HG03060 (cell line): ENCODE measurements around the gene JPT2.
"Not testable (repeated sequence)": the region's sequence is repeated elsewhere in the genome, so short reads cannot be mapped to it uniquely, and the experiment has no call there.

Source experiments
- ATAC-seq: cut with Tn5 transposase; IDR thresholded peaks from one replicate; pipeline ENCODE4 v1.9.1; 2021; ENCODE audit warnings: low read depth, moderate number of reproducible peaks; ENCODE audit not compliant: unreplicated experiment

Gene JPT2

DNA sequence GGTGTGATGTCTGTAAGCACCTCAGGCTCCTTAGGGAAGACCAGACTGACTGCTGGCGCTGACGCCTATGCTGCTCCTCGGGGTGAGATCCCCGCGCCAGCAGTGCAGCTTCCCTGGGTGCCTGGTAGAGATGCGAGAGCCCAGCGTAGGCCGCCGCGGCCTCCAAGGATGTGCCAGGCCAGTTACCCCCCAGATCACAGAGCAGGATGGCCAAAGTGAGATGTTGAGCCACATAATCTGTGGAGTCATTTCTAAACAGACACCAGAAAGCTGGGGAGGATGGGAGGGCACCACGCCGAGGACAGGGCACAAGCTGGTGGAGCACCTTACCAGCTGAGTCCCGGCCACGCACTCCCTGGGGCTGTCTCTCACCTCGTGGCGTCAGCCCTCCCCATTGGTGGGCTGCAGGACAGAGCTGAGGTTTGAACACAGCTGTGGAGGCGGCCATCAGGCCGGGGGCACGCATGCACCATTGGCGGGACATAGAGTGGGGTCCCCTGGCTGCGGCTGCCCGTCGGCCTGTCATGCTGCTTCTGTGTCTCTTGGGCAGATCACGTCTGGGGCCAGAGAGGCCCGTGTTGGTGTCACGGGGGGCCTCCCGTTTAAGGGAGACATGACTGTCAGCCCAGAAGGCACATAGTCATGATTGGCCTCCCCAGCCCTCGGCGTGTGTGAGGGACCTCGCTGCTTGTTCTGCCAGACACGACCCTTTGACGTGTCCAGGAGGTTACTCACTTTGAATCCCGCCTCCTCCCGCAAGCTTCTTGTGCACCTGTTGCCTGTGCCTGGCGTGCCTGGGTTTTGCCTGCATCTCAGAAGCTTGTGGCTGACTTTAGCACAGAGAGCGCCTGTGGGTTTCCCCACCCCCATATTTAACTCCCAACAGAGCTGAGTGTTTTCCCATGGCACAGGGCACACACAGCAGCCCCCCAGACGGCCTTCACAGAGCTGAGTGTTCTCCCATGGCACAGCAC lies 49.9 kb downstream of the JPT2 start:
- no peak for ATAC-seq

DNA sequence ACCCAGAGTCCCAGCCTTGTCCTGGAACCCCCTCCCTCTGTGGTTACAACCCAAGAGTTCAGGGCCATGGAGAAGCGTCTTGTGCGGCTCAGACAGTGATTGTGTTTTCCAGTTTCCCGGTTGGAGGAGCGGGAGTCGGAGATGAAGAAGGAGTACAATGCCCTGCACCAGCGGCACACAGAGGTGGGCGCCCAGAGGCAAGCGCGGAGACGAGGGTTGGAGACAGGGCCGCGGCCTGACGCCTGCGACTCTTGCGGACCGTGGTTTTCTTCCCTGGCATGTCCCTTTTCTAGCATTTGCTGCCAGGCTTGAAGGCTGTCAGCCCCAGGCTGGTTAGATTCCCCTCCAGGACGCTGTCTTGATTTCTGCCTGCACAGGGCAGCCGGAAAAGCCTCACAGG lies 50.9 kb downstream of the JPT2 start:
- ATAC-seq, result no peak

DNA sequence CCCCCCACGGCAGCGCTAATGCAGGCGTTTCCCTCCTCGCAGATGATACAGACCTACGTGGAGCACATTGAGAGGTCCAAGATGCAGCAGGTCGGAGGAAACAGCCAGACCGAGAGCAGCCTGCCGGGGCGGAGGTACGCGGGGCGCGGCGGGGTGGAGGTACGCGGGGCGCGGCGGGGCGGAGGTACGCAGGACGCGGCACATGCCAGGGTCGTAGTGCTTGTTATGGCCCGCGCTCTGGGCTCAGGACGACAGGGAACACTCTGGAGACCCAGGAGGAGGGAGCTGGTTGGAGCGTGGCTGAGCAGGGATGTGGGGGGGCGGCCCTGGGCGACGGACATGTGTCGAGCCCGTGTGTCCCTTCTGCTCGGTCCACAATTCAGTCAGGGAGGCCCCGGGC lies 51.4 kb downstream of the JPT2 start:
- ATAC-seq, result no peak

DNA sequence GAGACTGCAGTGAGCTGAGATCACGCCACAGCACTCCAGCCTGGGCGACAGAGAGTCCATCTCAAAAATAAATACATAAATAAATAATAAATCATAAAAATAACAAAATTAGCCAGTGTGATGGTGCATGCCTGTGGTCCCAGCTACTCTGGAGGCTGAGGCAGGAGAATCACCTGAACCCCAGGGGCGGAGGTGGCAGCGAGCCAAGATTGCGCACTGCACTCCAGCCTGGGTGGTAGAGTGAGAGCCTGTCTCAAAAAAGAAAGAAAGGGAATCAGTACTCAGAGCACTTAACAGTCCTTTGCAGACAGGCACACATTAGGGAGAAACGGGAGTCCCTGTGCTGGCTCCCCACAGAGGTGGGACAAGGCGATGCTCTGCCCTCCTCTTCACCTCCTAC lies 53.0 kb downstream of the JPT2 start:
- ATAC-seq, result no peak

GRCh38 chr16:1731603-1732002 lies 53.5 kb downstream of the JPT2 start:
- ATAC-seq, result no peak

DNA sequence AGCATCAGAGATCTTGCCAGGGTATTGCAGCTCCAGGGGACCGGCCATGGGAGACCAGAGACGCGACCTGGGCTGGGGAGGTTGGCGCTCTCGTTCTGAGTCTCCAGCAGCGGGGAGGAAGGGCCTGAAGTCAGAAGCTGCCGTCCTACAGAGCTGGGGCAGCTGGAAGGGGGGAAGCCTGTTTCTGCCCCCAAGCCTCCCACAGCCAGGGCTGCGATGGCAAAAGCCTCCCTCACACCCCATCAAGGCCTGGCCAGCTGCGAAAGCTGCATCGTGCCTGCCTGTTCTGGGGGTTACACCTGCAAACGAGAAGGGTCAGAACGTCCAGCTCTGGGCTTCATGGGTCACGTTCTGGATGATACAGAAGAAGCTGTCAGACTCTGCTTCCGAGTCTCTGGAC lies 54.0 kb downstream of the JPT2 start:
- no peak for ATAC-seq

- not testable (repeated sequence) for ATAC-seq
Measured at GRCh38 chr16:1732551-1732987, 54.5 kb downstream of the JPT2 start.

GRCh38 chr16:1734123-1734522 lies 56.0 kb downstream of the JPT2 start:
- ATAC-seq, result no peak

- ATAC-seq, result no peak
Measured at GRCh38 chr16:1734816-1735215, 56.7 kb downstream of the JPT2 start.

GRCh38 chr16:1740234-1740633 lies 62.2 kb downstream of the JPT2 start:
- ATAC-seq, result no peak

DNA sequence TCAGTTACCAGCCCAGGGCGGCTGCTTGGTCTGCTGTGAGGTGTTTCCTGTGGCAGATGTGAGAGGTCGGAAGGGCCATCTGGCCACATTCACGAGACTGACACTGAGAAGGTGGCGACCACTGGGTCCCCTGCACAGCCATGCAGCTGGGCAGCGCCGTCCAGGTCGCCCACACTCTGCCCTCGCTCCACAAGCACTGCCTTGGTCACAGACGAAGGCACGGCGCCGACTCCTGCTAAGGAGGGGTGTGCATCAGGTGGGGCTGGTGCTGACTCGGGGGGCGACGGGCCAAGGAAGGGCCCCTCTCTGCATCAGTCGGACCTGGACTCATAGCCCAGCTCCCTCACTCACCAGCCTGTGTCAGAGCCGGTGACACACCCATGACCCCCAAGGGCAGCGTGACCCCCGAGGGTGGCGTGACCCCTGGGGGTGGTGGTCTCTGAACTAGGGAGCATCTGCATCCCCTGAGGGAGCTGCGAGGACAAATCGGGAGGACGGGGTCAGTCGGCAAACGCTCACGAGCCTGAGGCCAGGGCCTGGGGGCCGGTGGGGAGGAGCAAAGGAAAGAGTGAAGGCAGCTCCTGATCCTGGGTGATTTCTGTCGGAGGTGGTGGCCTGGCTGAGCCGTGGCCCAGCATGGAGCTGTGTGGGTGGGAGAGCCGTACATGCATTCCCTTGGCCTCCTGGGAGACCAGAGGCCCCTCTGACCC lies 62.9 kb downstream of the JPT2 start:
- no peak for ATAC-seq

GRCh38 chr16:1741553-1742165 lies 63.6 kb downstream of the JPT2 start:
- no peak for ATAC-seq

- no peak for ATAC-seq
Measured at GRCh38 chr16:1743376-1744337, 65.6 kb downstream of the JPT2 start.

GRCh38 chr16:1744338-1744840 lies 66.3 kb downstream of the JPT2 start:
- ATAC-seq, result no peak

DNA sequence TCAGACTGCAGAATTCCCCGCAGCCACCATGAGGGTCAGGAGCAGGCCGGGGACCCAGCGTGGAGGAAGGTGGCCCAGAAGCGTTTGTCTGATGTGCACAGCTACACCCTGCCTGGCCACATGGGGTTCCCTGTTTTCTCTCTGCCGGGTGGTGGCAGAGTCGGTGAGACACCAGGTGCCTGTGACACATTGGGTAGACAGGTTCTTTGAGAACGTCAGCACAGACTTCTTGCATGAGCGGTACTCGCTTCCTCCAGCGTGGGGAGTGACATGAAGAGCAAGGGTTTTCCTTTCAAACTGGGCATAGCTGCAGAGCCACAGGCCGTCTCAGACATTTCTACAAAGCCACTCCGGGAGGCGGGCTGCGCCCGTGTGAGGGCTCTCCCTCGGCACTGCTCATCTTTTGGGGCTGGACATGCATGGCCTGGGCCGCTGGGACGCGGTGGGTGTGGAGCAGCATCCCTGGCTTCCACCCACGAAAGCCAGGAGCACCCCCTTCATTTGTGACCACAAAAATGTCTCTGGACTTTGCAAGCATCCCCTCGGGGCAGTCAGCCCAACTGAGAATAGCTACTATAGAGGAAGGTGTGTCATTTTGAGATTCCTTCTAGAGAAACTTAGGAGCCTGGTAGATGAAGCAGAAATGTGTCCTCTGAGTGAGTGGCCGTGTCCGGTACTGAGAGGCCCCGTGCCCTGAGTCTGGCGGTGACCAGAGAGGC lies 67.3 kb downstream of the JPT2 start:
- ATAC-seq, result no peak

DNA sequence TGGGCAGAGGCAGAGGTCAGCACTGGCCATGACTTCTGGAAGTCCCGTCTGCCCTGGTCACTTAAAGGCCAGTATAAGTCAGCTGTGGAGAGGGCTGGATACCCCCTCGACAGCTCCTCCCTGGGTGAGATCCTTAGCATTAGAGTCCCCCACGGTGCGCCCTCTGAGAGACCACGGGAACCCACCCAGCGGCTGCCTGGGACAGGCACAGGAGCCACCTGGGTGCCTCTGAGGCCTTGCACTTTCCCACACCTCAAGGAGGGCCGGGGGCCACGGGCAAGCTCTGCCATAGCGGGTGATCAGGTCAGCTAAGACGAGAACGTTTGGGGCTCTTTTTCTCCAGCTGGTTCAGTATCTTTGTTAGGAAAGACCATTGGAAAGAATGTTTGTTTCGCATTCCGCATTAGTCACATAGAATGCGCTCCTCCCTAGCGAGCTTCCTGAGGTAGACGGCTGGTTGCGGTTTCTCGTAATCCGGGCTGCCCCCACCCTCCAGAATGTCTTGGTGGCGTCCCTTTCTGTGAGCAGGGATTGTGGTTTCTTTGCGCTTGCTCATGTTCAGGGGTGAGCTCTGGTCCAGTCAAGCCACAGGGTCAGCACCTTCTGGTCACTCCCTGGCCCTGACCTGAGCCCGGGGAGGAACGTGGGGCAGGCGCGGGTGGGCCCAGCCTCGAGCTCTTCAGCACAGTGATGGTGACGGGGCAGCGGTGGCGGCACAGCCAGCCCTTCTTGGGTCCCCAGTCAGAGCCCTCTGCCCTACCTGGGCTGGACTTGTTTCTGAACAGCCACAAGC lies 68.0 kb downstream of the JPT2 start:
- ATAC-seq, result no peak

DNA sequence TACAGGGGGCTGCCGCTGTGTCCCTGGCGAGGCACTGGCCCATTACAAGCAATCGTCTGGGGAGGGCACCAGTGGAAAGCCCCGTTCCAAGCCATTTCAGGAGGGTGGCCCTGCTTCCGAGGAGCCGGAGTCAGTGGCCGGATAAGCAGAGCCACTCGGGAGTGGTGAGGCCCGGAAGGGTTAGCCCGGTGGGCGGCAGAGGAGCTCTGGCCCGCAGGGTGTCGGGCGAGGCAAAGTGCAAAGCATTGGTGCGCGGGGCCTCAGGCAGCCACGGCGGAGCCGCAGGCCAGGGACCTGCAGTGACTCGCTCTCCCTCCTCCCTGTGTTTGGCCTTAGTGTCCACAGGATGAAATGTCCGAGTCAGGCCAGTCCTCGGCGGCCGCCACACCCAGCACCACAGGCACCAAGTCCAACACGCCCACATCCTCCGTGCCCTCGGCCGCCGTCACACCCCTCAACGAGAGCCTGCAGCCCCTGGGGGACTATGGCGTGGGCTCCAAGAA lies 68.7 kb downstream of the JPT2 start:
- ATAC-seq, result no peak

GRCh38 chr16:1747934-1748333 lies 69.9 kb downstream of the JPT2 start:
- no peak for ATAC-seq
